Neural cell (in vitro differentiated cells): ENCODE results near the gene C3orf70. TPM values are rescaled to one million over a fixed set of nuclear protein-coding genes. Genes with fewer than 3 reads are reported as not detected.

Experiments
- H2AFZ ChIP-seq: fragments of 200-600, 300-800 bp; sonication (generic), shearing (Covaris generic); 2 replicates; pipeline ENCODE4 v1.6.0; 2014; ENCODE audit warnings: low read depth, mild to moderate bottlenecking, antibody characterized with exemption, low read length, moderate library complexity
- H3F3A ChIP-seq: fragments of 200-600 bp; shearing (Covaris generic); 2 replicates; pipeline ENCODE4 v1.6.1; 2016; ENCODE audit warnings: mild to moderate bottlenecking, moderate library complexity, mixed read lengths, antibody characterized with exemption, low read length; ENCODE audit not compliant: insufficient read depth, poor library complexity, severe bottlenecking
- H3K27ac ChIP-seq: fragments of 200-600, 300-800 bp; sonication (generic), shearing (Covaris generic); 2 replicates; pipeline ENCODE4 v1.5.1; 2014; ENCODE audit warnings: mild to moderate bottlenecking, low read length, moderate library complexity
- H3K27me3 ChIP-seq: fragments of 300-800, 200-600 bp; sonication (generic), shearing (Covaris generic); 2 replicates; pipeline ENCODE4 v1.6.0; 2014; ENCODE audit warnings: mild to moderate bottlenecking, low read depth, low read length, moderate library complexity; ENCODE audit not compliant: insufficient read depth
- H3K36me3 ChIP-seq: fragments of 300-800, 200-600 bp; sonication (generic), shearing (Covaris generic); 2 replicates; pipeline ENCODE4 v1.5.1; 2014; ENCODE audit warnings: mild to moderate bottlenecking, antibody characterized with exemption, low read length, moderate library complexity; ENCODE audit not compliant: insufficient read depth
- H3K4me2 ChIP-seq: fragments of 300-800, 200-600 bp; sonication (generic), shearing (Covaris generic); 2 replicates; pipeline ENCODE4 v1.6.0; 2014; ENCODE audit warnings: mild to moderate bottlenecking, low read length
- H3K4me3 ChIP-seq: fragments of 300-800, 200-600 bp; sonication (generic), shearing (Covaris generic); 2 replicates; pipeline ENCODE4 v1.5.1; 2014; ENCODE audit warnings: mild to moderate bottlenecking, low read length, moderate library complexity
- H3K79me2 ChIP-seq: fragments of 200-600 bp; shearing (Covaris generic); replicated peaks from 2 replicates; pipeline ENCODE4 v1.6.0; 2014; ENCODE audit warnings: mild to moderate bottlenecking, low read length, moderate library complexity; ENCODE audit not compliant: insufficient read depth
- H3K9ac ChIP-seq: fragments of 300-800, 200-600 bp; sonication (generic), shearing (Covaris generic); 2 replicates; pipeline ENCODE4 v1.6.1; 2016; ENCODE audit warnings: mild to moderate bottlenecking, low read length, mixed read lengths
- H3K9me2 ChIP-seq: fragments of 200-600 bp; shearing (Covaris generic); 2 replicates; pipeline ENCODE4 v1.6.1; 2016; ENCODE audit warnings: mild to moderate bottlenecking, low read length, mixed read lengths; ENCODE audit not compliant: insufficient read depth
- H3K9me3 ChIP-seq: fragments of 200-600, 300-800 bp; sonication (generic), shearing (Covaris generic); 2 replicates; pipeline ENCODE4 v1.6.1; 2016; ENCODE audit warnings: mild to moderate bottlenecking, mixed run types, low read length, moderate library complexity, mixed read lengths
- H4K20me1 ChIP-seq: fragments of 200-600 bp; shearing (Covaris generic); 2 replicates; pipeline ENCODE4 v1.6.1; 2016; ENCODE audit warnings: mild to moderate bottlenecking, mixed run types; ENCODE audit not compliant: insufficient read depth
- CTCF ChIP-seq: fragments of 450-650 bp; IDR thresholded peaks from 2 replicates; pipeline ENCODE4 v1.5.1; 2014; ENCODE audit warnings: antibody characterized with exemption, mild to moderate bottlenecking, moderate library complexity; ENCODE audit not compliant: poor library complexity, severe bottlenecking
- EP300 ChIP-seq: fragments of 450-650 bp; conservative IDR thresholded peaks from 2 replicates; pipeline ENCODE4 v1.6.1; 2014; ENCODE audit warnings: antibody characterized with exemption, mild to moderate bottlenecking, moderate library complexity; ENCODE audit not compliant: poor library complexity, severe bottlenecking
- EZH2 ChIP-seq: fragments of 200-600, 300-800 bp; shearing (Covaris generic), sonication (generic); IDR thresholded peaks from 2 replicates; pipeline ENCODE4 v1.6.1; 2014; ENCODE audit warnings: antibody characterized with exemption, low read length, borderline replicate concordance, mild to moderate bottlenecking; ENCODE audit not compliant: insufficient read depth, poor library complexity, severe bottlenecking
- MXI1 ChIP-seq: fragments of 450-650 bp; conservative IDR thresholded peaks from 2 replicates; pipeline ENCODE4 v1.6.1; 2014; ENCODE audit warnings: antibody characterized with exemption, mild to moderate bottlenecking; ENCODE audit not compliant: poor library complexity, severe bottlenecking
- POLR2AphosphoS5 ChIP-seq: IDR thresholded peaks from 2 replicates; pipeline ENCODE4 v1.6.1; 2012
- RAD21 ChIP-seq: fragments of 450-650 bp; conservative IDR thresholded peaks from 2 replicates; pipeline ENCODE4 v1.6.1; 2014; ENCODE audit warnings: antibody characterized with exemption, mild to moderate bottlenecking, moderate library complexity
- REST ChIP-seq: IDR thresholded peaks from 2 replicates; pipeline ENCODE4 v1.6.1; 2012; ENCODE audit warnings: borderline replicate concordance
- SMC3 ChIP-seq: fragments of 450-650 bp; conservative IDR thresholded peaks from 2 replicates; pipeline ENCODE4 v1.6.1; 2014; ENCODE audit warnings: antibody characterized with exemption, mild to moderate bottlenecking, moderate library complexity; ENCODE audit not compliant: poor library complexity
- TAF1 ChIP-seq: IDR thresholded peaks from 2 replicates; pipeline ENCODE4 v1.6.1; 2012; ENCODE audit warnings: low read depth
- polyA plus RNA-seq: library from polyadenylated mRNA; depleted of rRNA; stranded (reverse); fragments of >200 nt; gene quantifications from 2 replicates; pipeline ENCODE4 v1.2.3, GENCODE V29; 2014

Gene C3orf70
- polyA plus RNA-seq, 1 donor from 2014 or later, result 3.4 TPM

- Histone ChIP-seq H3K27me3 (no peaks in the 10 kb centered on the region), H3K79me2 (no peaks in the 10 kb centered on the region), H3K4me3 (no peak overlapping the region), H2AFZ (no peak overlapping the region), H3K27ac (no peak overlapping the region), H3K9me3 (no peaks in the 10 kb centered on the region), H4K20me1 (no peaks in the 10 kb centered on the region), H3K9ac (no peak overlapping the region), H3K4me2 (no peak overlapping the region), H3K9me2 (no peaks in the 10 kb centered on the region), H3K36me3 (no peaks in the 10 kb centered on the region), H3F3A (no peaks in the 10 kb centered on the region)
- TF ChIP-seq RAD21, result no peak
- TF ChIP-seq CTCF, result no peak
- no peak for TF ChIP-seq POLR2AphosphoS5
- no peak for TF ChIP-seq EZH2
- no peak for TF ChIP-seq REST
- no peak for TF ChIP-seq MXI1
- TF ChIP-seq TAF1, result no peak
- no peak for TF ChIP-seq SMC3
- TF ChIP-seq EP300, result no peak
Measured at GRCh38 chr3:185046603-185047002, 106.3 kb downstream of the C3orf70 start.

- Histone ChIP-seq H3K79me2 (no peaks in the 10 kb centered on the region), H3K4me2 (no peak overlapping the region), H3K27ac (no peak overlapping the region), H3K9me3 (no peaks in the 10 kb centered on the region), H2AFZ (no peak overlapping the region), H3K4me3 (no peak overlapping the region), H3K36me3 (no peaks in the 10 kb centered on the region), H3F3A (no peaks in the 10 kb centered on the region), H3K9me2 (no peaks in the 10 kb centered on the region), H3K27me3 (no peaks in the 10 kb centered on the region), H4K20me1 (no peaks in the 10 kb centered on the region), H3K9ac (no peak overlapping the region)
- TF ChIP-seq MXI1 (no peak), REST (no peak), CTCF (no peak), EZH2 (no peak), RAD21 (no peak), SMC3 (no peak), EP300 (no peak), POLR2AphosphoS5 (no peak), TAF1 (no peak)
Measured at GRCh38 chr3:185046164-185046515, 106.7 kb downstream of the C3orf70 start.
